IPS-11a (cell line): Measurements from ENCODE around the gene RYR2.
"Not testable (repeated sequence)": the region's sequence is repeated elsewhere in the genome, so short reads cannot be mapped to it uniquely, and the experiment has no call there.

Experiments used
- H3K4me3 ChIP-seq: one replicate; pipeline ENCODE4 v1.5.1; 2013; ENCODE audit warnings: low read depth, low read length, control low read depth

The RYR2 gene

GRCh38 chr1:237139732-237140131 is 97.7 kb downstream of the RYR2 start:
- no peak overlapping the region for H3K4me3 ChIP-seq

DNA sequence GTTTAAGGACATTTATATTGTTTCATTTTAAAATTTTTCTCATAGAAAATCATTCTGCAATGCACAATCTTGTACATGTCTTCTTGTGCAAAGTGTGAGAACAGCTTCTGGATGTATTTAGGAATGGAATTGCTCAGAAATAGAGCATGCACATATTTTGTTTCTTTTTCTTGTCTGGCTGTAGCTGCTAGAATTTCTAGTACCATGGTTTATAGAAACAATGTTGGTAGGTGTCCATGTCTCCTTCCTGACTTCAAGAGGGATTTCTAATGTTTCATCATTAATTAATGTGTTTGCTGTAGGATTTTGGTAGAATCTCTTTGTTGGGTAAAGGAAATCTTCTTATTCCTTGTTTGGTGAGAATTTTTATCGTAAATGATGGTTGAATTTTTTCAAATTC is 99.0 kb downstream of the RYR2 start:
- no peak overlapping the region for H3K4me3 ChIP-seq

DNA sequence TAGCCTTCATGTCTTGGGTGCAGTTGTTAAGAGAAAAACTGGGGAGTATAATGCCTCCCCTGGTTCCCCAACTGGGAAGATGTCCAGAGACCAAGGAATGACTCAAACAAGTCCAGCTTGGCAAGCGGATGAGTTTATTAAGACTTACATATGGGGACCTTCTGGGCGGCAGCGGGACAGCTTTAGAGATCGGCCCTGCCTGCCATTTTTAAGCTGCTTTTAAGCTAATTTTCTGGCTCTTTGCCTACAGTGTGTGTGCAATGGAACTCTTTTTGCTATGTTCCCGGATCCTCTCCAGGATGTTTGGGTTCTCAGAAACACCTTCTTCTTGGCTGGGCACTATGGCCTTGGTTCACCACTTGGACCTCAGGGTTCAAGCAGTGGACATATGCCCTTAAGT is 99.5 kb downstream of the RYR2 start:
- no peak overlapping the region for H3K4me3 ChIP-seq

DNA sequence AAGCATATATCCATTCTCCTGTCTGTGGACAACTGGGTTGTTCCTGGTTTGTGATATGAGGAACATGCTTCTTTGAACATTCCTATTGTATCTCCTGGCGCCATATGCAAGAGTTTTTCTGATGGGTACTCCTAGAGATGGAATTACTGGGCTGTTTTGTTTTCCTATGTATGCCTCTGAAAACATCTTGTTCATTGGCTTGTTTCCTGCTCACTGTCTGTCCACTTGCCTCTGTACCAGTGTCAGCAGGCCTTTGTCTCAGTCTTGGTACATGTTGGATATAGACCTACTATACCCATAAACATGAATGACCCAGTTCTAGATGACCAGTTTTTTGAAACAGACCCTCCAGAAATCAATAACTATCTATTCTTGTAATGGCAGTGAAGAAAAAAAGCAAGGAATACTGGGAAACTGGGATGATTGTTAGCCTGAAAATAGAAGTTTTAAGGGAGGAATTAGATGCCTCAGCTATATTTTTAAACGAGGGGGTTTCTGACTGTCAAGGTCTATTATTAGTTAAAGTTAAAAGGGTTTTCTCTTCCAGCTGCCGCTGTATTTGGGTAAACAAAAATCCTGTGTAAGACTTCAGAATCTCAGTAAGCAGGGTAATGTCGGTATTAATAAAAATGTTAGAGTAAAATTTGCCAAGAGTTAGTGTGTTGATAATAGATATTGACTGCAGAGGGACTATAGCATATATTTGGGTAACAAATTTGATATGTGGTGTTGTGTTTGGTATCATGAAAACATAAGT is 103.6 kb downstream of the RYR2 start:
- no peak overlapping the region for H3K4me3 ChIP-seq

DNA sequence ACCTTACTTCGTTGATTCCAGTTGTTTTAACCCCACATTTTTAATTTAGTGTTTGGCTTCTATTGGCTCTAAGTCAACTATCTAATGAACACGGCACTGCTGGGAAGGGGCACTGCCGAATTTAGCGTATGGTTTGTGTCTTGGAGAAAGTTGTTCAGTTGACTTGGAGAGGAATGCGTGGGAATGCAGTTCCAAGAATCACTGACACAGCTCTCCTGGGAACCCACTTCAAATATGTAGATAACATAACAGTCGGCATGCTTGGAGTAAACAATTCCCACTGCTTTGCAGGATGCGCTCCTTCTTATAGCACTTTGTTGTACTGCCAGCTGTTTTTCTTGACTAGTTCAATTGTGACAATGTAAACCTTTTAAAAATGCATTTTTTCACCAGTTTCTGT is 104.3 kb downstream of the RYR2 start:
- H3K4me3 ChIP-seq = no peak overlapping the region

DNA sequence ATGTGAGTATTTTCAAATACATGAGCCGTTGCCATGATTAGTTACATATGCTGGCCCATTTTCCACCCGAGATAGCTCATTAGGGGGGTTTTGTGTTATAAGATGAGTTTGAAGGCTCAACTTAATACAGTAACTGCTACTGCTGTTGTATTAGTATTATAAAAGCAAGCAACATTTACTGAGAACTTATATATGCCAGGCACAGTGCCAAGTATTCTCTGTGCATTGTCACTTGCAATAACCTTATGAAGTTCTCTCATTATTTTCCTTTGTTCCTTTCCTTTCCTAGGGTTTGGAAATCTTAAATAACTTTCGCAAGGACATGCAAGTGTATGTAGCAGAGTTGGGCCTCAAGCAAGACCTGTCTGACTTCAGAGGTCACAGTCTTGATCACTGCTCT is 107.9 kb downstream of the RYR2 start:
- no peak overlapping the region for H3K4me3 ChIP-seq

DNA sequence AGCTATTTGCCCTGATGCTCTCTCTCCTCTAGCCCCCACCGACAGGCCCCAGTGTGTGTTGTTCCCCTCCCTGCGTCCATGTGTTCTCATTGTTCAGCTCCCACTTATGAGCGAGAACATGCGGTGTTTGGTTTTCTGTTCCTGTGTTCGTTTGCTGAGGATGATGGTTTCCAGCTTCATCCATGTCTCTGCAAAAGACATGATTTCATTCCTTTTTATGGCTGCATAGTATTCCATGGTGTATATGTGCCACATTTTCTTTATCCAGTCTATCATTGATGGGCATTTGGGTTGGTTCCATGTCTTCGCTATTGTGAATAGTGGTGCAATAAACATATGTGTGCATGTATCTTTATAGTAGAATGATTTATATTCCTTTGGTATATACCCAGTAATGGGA is 110.0 kb downstream of the RYR2 start:
- H3K4me3 ChIP-seq = not testable (repeated sequence)

GRCh38 chr1:237152506-237153335 is 110.7 kb downstream of the RYR2 start:
- no peak overlapping the region for H3K4me3 ChIP-seq

DNA sequence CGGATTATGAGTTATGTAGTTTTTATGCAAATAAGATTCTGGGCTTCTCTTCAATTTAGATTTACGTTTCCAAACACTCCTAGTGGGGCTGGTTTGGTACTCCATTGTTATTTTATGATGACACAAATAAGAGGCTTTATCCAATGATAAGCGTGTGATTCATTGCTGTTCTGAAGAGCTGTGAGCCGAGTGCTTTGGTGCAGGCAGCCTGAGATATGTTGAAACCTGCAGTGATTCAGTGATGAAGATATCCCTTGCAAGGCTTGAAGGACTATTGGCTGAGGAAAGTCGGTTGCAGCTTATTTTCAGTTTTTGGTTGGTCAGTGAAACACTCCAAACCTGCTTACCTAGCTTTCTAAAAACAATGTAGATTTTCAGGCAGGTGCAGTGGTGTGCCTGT is 112.2 kb downstream of the RYR2 start:
- H3K4me3 ChIP-seq = no peak overlapping the region

DNA sequence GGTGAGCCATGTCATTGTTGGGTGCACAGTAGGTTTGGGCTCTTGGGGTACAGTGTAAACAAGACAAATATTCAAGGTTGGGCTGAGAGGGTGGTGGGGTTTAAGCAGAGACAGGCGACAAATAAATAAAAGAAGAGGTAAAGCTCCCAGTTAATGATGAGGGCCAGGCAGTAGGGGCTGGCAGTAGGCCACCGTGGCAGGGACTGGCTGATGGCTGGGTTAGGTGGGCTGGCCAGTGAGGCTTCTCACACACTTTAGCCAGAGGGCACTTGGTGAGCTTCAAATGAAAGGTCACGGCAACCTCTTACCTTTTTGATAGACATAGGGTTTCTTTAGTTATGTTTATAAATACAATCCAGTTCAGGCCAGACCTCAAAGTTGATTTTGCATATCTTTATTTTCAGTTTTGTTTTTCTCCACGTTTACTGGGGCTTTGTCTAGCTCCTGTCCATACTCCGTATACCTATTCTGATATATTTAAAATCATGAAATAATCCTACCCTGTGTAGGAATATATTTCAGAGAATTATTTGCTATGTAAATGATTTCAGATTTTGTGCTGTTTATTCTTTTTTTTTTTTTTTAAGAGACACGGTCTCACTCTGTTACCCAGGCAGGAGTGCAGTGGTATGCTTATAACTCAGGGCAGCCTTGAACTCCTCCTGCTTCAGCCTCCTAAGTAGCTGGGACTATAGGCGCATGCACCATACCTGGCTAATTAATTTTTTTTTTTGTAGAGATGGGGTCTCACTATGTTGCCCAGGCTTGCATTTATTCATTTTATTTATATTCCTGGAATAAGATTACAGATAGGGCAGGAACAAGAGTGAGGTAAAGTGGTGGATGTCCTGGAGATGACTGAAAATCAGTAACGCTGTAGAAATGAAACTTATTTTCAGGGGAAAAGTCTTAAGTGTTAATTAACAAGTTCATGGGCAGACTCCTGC is 122.7 kb downstream of the RYR2 start:
- H3K4me3 ChIP-seq = no peak overlapping the region

DNA sequence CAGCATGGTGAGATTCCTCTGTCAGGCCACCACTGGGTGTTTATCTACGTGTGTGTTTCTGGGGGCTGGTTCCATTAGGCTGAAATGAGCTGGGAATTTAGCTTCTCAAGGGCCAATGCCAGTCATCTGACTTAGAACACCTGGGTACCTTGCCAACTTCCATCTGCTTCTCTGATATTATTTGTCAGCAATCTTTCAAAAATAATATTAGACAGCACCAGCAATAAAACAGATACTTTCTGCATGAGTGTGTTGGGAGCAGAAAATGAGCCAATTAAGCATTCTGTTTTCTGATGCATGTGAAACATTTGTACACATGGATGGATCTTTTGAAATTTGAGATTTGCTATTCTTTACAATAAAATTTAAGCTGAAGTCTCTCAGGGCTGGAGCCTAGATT is 124.1 kb downstream of the RYR2 start:
- H3K4me3 ChIP-seq = no peak overlapping the region

DNA sequence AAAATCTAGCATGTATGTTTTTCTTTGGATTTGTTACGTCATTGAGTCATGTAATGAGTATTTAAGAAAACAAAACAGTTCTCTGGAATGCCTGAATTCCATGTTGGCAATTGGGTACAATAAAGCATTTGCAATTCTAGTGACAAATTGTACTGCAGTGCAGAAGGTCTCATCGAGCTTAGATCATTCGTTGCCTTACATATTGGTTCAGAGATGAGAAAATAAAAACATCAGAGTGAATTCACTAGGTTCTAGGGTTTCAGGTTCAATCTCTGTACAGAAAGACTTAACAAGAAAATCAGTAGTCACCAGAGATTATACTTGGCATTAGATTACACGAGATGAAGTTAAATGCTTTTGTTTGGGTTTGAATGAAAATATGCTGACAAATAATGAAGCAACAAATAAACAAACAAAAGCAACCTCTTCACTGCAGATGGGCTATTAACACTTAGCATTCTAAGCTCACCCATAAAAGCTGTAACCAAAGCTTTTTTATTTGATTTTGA is 124.7 kb downstream of the RYR2 start:
- no peak overlapping the region for H3K4me3 ChIP-seq

GRCh38 chr1:237170149-237170548 is 128.2 kb downstream of the RYR2 start:
- no peak overlapping the region for H3K4me3 ChIP-seq

GRCh38 chr1:237171454-237172117 is 129.6 kb downstream of the RYR2 start:
- H3K4me3 ChIP-seq = no peak overlapping the region

DNA sequence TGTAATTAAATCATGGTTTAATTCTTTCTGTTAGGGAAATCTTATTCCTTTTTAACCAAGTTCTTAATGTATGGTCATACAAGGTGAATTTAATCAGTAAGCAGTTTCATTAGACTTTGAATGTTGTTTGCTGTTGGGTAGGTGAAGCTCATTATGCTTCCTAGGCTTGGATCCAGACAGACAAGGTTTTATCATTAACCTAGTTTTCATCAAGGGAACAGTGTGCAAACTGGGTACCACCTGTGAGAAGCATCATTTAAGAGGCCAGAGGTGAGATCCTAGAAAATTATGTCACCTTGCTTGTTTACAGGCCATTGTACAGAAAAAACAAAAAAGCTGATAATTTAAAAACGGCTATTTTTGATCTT is 130.1 kb downstream of the RYR2 start:
- H3K4me3 ChIP-seq = no peak overlapping the region

GRCh38 chr1:237179503-237179902 is 137.5 kb downstream of the RYR2 start:
- H3K4me3 ChIP-seq = no peak overlapping the region

GRCh38 chr1:237180256-237180655 is 138.3 kb downstream of the RYR2 start:
- H3K4me3 ChIP-seq = no peak overlapping the region

DNA sequence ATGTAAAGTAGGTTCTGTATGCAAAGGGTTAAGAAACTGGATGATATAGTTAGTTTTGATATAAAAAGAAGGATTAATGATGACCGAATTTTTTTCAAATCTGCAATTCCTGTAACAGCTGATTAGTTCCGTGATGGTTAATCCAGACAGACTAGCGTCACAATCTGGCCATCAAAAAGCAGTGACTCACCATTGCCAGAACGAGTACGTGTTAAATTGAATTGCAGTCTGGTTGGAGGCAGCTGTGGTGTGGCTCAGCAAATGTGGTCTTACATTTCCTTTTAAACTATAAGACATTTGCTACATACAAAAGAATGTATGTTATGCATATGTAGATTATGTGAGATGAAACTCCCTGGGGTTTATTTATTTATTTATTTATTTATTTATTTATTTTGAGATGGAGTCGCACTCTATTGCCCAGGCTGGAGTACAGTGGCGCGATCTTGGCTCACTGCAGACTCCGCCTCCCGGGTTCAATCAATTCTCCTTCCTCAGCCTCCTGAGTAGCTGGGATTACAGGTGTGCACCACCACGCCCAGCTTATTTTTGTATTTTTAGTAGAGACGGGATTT is 139.8 kb downstream of the RYR2 start:
- no peak overlapping the region for H3K4me3 ChIP-seq

DNA sequence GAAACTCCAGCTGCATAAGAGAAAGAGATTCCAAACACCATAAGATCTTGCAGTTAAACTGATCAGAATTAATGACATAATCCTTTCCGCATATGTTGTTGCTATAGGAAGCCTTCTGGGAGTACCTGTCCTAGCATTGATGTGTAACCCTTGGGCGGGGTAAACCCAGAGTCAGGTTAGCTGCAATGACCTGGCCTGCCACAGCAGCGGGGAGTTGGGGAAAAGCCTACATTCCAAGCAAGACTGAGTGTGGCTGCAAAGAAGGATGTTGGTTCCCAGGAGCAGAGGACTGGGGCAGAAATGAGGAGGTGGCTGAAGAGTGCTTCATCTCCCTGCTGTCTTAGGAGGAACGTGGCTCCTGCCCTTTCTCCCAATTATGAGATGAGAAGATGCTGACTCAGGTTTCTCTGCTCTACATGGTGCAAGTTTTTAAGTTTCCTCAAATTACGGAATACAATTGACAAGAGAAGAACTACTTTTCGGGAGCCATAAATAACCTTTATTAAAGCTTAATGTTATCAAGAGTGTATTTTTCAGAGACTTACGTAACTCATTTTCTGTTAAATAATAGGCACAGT is 142.1 kb downstream of the RYR2 start:
- H3K4me3 ChIP-seq = no peak overlapping the region

DNA sequence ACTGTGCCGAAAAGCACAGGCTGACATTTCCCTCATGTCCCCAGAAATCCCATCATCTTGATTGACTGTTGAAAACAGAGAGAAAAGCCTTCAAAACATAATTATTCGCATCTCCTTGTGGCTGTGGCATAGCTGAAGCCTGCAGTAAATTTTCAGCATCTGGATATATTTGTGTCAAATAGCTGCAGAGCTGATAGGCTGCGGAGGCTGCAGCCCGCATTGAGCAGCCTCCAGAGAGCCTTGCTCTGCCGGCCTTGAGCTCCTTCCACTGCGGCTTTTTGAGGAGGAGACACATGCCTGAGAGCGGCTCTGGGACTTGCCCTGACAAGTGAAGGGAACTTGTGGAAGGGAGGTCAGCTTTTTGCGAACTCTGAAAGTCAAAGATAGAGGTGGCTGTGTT is 144.7 kb downstream of the RYR2 start:
- H3K4me3 ChIP-seq = no peak overlapping the region
